KMS-11 (cell line): ENCODE measurements around the gene GABBR2.

Source experiments
- H2AFZ ChIP-seq: fragments of 200-600 bp; sonication (generic); 2 replicates; pipeline ENCODE4 v1.6.1; 2016; ENCODE audit warnings: antibody characterized with exemption, mixed run types, low read depth
- H3K27ac ChIP-seq: fragments of 200-600 bp; sonication (generic); 2 replicates; pipeline ENCODE4 v1.6.1; 2016; ENCODE audit warnings: mild to moderate bottlenecking, mixed run types
- H3K27me3 ChIP-seq: fragments of 200-600 bp; sonication (generic); 2 replicates; pipeline ENCODE4 v1.6.1; 2017; ENCODE audit warnings: mild to moderate bottlenecking, low read depth, mixed run types, moderate library complexity; ENCODE audit not compliant: insufficient read depth
- H3K36me3 ChIP-seq: fragments of 200-600 bp; sonication (generic); 2 replicates; pipeline ENCODE4 v1.6.1; 2017; ENCODE audit warnings: mild to moderate bottlenecking, mixed run types; ENCODE audit not compliant: insufficient read depth
- H3K4me1 ChIP-seq: fragments of 200-600 bp; sonication (generic); 2 replicates; pipeline ENCODE4 v1.6.1; 2016; ENCODE audit warnings: mild to moderate bottlenecking, low read depth, mixed run types; ENCODE audit not compliant: poor library complexity, severe bottlenecking
- H3K4me2 ChIP-seq: fragments of 200-600 bp; sonication (generic); 2 replicates; pipeline ENCODE4 v1.7.0; 2016; ENCODE audit warnings: mild to moderate bottlenecking, mixed run types
- H3K4me3 ChIP-seq: fragments of 200-600 bp; sonication (generic); IDR thresholded peaks from 2 replicates; pipeline ENCODE4 v1.6.1; 2017; ENCODE audit warnings: low read depth, low read length, mixed read lengths; ENCODE audit not compliant: insufficient read depth
- H3K79me2 ChIP-seq: fragments of 200-600 bp; sonication (generic); 2 replicates; pipeline ENCODE4 v1.6.1; 2016; ENCODE audit warnings: low read depth, mixed run types; ENCODE audit not compliant: insufficient read depth
- H3K9ac ChIP-seq: fragments of 200-600 bp; sonication (generic); 2 replicates; pipeline ENCODE4 v1.6.1; 2016; ENCODE audit warnings: mild to moderate bottlenecking, mixed run types
- H4K20me1 ChIP-seq: fragments of 200-600 bp; sonication (generic); 2 replicates; pipeline ENCODE4 v1.6.1; 2016; ENCODE audit warnings: mild to moderate bottlenecking, mixed run types; ENCODE audit not compliant: insufficient read depth
- TF ChIP-seq, protein P1 (sequence below): fragments of 200-600 bp; sonication (generic); conservative IDR thresholded peaks from 2 replicates; pipeline ENCODE4 v1.6.1; 2017; ENCODE audit warnings: low read depth, mild to moderate bottlenecking, antibody characterized with exemption, low read length, moderate library complexity, mixed read lengths

GABBR2 gene

DNA sequence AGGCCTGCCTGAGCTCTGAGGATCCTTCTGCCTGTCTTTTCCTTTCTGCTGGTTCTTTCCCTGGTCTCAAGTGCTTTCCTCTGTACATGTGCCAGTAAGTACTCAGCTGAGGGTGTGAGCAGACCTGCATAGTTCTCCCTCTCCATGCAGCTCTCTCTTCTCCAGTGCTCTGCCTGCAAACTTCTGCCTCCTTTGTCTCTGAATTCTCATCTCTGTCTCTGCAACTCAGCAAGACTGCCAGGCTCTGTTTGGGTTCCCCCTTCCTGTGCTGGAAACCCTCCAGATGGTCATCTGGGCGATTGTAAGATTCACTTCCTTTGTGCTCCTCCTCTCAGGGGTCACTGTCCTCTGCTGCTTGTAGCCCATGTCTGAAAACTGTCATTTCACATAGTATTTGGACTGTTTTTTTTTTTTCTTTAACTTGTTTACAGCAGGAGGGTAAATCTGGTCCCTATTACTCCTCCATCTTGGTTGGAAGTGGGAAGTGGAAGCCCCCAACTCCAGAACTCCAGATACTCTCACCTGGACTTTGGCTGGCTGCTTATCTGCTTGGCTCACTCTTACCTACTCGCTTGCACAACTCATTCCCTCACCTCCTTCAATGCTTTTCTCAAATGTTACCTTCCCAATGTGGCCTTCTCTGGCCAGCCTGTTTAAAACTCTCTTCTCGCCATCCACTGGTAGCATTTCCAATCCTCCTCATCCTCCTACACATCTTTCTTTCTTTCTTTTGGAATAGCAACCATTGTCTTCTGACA is 278.0 kb downstream of the GABBR2 start:
- H3K27ac ChIP-seq = no peak overlapping the region
- H3K79me2 ChIP-seq = no peaks in the 10 kb centered on the region
- no peak overlapping the region for H3K4me3 ChIP-seq
- TF ChIP-seq, protein P1, sequence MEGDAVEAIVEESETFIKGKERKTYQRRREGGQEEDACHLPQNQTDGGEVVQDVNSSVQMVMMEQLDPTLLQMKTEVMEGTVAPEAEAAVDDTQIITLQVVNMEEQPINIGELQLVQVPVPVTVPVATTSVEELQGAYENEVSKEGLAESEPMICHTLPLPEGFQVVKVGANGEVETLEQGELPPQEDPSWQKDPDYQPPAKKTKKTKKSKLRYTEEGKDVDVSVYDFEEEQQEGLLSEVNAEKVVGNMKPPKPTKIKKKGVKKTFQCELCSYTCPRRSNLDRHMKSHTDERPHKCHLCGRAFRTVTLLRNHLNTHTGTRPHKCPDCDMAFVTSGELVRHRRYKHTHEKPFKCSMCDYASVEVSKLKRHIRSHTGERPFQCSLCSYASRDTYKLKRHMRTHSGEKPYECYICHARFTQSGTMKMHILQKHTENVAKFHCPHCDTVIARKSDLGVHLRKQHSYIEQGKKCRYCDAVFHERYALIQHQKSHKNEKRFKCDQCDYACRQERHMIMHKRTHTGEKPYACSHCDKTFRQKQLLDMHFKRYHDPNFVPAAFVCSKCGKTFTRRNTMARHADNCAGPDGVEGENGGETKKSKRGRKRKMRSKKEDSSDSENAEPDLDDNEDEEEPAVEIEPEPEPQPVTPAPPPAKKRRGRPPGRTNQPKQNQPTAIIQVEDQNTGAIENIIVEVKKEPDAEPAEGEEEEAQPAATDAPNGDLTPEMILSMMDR = no peak
- H2AFZ ChIP-seq = no peak overlapping the region
- no peak overlapping the region for H3K9ac ChIP-seq
- no peak overlapping the region for H3K4me2 ChIP-seq
- no peaks in the 10 kb centered on the region for H3K36me3 ChIP-seq
- H3K4me1 ChIP-seq = no peaks in the 10 kb centered on the region
- no peaks in the 10 kb centered on the region for H4K20me1 ChIP-seq
- H3K27me3 ChIP-seq = no peaks in the 10 kb centered on the region

DNA sequence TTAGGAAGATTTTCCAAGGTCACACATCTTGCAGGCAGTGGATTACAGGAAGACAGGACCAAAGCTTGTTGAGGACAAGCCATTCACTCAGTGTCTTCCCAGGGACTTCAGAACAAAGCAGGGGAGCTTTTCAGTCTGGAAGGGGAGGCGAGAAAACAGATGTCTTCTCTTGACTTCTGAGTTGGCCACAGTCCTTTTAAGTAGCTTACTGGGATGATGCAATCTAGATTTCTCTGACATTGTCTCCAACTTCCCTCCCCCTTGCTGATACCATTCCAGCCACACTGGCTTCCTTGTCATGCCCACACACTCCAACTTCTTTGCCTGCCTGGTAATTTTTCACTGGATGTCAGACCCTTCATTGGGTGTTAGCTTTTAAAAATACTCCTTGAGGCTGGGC is 279.1 kb downstream of the GABBR2 start:
- Histone ChIP-seq H3K4me1 (no peaks in the 10 kb centered on the region), H2AFZ (no peak overlapping the region), H3K79me2 (no peaks in the 10 kb centered on the region), H3K4me3 (no peak overlapping the region), H4K20me1 (no peaks in the 10 kb centered on the region), H3K27ac (no peak overlapping the region), H3K36me3 (no peaks in the 10 kb centered on the region), H3K27me3 (no peaks in the 10 kb centered on the region), H3K4me2 (no peak overlapping the region), H3K9ac (no peak overlapping the region)
- TF ChIP-seq, protein P1 = no peak

DNA sequence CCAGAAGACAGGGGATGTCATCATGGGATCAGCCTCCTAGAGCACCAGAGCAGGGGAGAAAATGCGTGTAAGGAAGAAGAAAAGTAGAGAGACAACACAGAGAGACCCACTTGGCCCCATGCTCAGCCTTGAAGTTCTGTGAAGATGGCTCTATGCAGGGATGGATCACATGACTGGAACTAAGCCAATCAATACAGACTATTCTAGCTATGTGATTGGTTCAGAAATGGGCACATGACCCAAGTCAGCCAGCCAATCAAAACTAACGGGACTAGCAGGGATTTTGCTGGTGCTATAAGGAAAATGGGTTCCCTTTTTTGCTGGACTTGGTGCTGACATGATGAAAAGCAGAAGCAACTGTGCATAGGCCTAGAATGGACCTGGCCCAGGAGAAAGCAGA is 280.3 kb downstream of the GABBR2 start:
- no peaks in the 10 kb centered on the region for H4K20me1 ChIP-seq
- no peak overlapping the region for H3K9ac ChIP-seq
- H3K36me3 ChIP-seq = no peaks in the 10 kb centered on the region
- no peak overlapping the region for H3K27ac ChIP-seq
- TF ChIP-seq, protein P1 = no peak
- no peaks in the 10 kb centered on the region for H3K79me2 ChIP-seq
- H3K4me2 ChIP-seq = no peak overlapping the region
- no peaks in the 10 kb centered on the region for H3K27me3 ChIP-seq
- H2AFZ ChIP-seq = no peak overlapping the region
- H3K4me1 ChIP-seq = no peaks in the 10 kb centered on the region
- no peak overlapping the region for H3K4me3 ChIP-seq

DNA sequence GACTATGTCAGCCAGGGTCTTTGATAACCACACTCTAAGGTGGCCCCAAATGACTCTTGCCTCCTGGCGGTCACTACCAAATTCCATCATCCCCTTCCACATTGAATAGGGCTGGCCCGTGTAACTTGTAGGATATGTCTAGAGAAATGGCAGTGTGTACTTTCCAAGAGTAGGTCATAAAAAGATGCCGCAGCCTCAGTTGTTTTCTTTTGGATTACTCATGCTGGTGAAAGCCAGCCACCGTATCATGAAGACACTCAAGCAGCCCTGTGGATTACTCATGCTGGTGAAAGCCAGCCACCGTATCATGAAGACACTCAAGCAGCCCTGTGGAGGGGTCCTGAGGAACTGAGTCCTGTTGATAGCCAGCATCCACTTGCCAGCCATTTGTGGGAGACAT is 281.2 kb downstream of the GABBR2 start:
- Histone ChIP-seq H3K36me3 (no peaks in the 10 kb centered on the region), H3K79me2 (no peaks in the 10 kb centered on the region), H3K9ac (no peak overlapping the region), H2AFZ (no peak overlapping the region), H4K20me1 (no peaks in the 10 kb centered on the region), H3K27ac (no peak overlapping the region), H3K4me1 (no peaks in the 10 kb centered on the region), H3K27me3 (no peaks in the 10 kb centered on the region), H3K4me2 (no peak overlapping the region), H3K4me3 (no peak overlapping the region)
- TF ChIP-seq, protein P1 = no peak
